Gastroesophageal sphincter (tissue), 4 donors: Measurements from ENCODE around the gene SCRN1. TPM values are rescaled to one million over a fixed set of nuclear protein-coding genes. Genes with fewer than 3 reads are reported as not detected.

Experiments
- ATAC-seq: fragments of 150-250 bp; one replicate; pipeline ENCODE4 v1.9.1; 2016; ENCODE audit warnings: mild to moderate bottlenecking, moderate library complexity
- H3K27ac ChIP-seq, 4 donors: fragments of 200-600 bp; sonication (generic) in 3 of 4; 1 replicate in 3 of 4; 2 replicates in 1 of 4; pipeline ENCODE4 v1.5.1; 2016 to 2019
- H3K27me3 ChIP-seq: fragments of 200-600 bp; sonication (generic); one replicate; pipeline ENCODE4 v1.5.1; 2019
- H3K36me3 ChIP-seq, 2 donors: fragments of 200-600 bp; sonication (generic); one replicate each; pipeline ENCODE4 v1.5.1; 2019; ENCODE audit warnings: control low read depth in 1 of 2
- H3K4me1 ChIP-seq, 3 donors: fragments of 200-600 bp; sonication (generic); 1 replicate in 2 of 3; 2 replicates in 1 of 3; pipeline ENCODE4 v1.5.1; 2016 to 2019; ENCODE audit warnings: control low read depth in 2 of 3
- H3K4me3 ChIP-seq, 2 donors: fragments of 200-600 bp; sonication (generic); one replicate each; pipeline ENCODE4 v1.5.1; 2019; ENCODE audit warnings: mild to moderate bottlenecking in 1 of 2, moderate library complexity in 1 of 2
- H3K9me3 ChIP-seq, 3 donors: fragments of 200-600 bp; sonication (generic); one replicate each; pipeline ENCODE4 v1.5.1; 2017 to 2019; ENCODE audit warnings: control low read depth in 2 of 3
- CTCF ChIP-seq, 4 experiments: fragments of 200-600 bp in 2 of 4; fragments of 450-650 bp in 2 of 4; sonication (generic) in 1 of 4; IDR thresholded peaks; one replicate each; pipeline ENCODE4 v1.5.1; 2017 to 2019; ENCODE audit warnings: antibody characterized with exemption in 4 of 4, mild to moderate bottlenecking in 2 of 4, moderate library complexity in 2 of 4
- EP300 ChIP-seq: sonication (generic); formaldehyde crosslinking; IDR thresholded peaks from one replicate; pipeline ENCODE4 v1.6.1; 2017; ENCODE audit warnings: antibody characterized with exemption, mild to moderate bottlenecking
- POLR2A ChIP-seq, 2 donors: fragments of 450-650 bp; IDR thresholded peaks; one replicate each; pipeline ENCODE4 v1.6.1; 2017; ENCODE audit warnings: antibody characterized with exemption in 2 of 2, mild to moderate bottlenecking in 2 of 2, moderate library complexity in 1 of 2
- POLR2AphosphoS5 ChIP-seq: sonication (generic); formaldehyde crosslinking; IDR thresholded peaks from one replicate; pipeline ENCODE4 v1.6.1; 2017; ENCODE audit warnings: antibody characterized with exemption
- WGBS, 2 donors: methylation state at CpG; one replicate each; pipeline ENCODE4 v1.1.5; 2018; ENCODE audit warnings: low coverage in 1 of 2; 5-methylcytosine and 5-hydroxymethylcytosine counted together
- total RNA-seq, 4 donors: library from RNA; depleted of rRNA; stranded (reverse); fragments of >200 nt; gene quantifications; one replicate each; pipeline ENCODE4 v1.1.0, GENCODE V29; 2016

Gene SCRN1
- total RNA-seq, 4 donors from 2014 or later, result 103 to 121 (median 112) TPM

GRCh38 chr7:30027740-30028215 lies 38.2 kb upstream of the SCRN1 start:
- no peak for ATAC-seq
- H3K27me3 ChIP-seq, result no peaks in the 10 kb centered on the region
- TF ChIP-seq CTCF (IDR thresholded peaks at IDR 0.05) (no peak), POLR2A (IDR thresholded peaks at IDR 0.05) (no peak), EP300 (no peak), POLR2AphosphoS5 (no peak)
- H3K9me3 ChIP-seq, result no peaks in the 10 kb centered on the region
- WGBS, 2 donors, result 3 to 7% methylated on average over 3 to 9 of the region's 9 CpGs
- peak overlapping the region; percentile 81 to 96 for H3K4me3 ChIP-seq
- H3K27ac ChIP-seq, result peak overlapping the region; percentile 83 to 96 (median 92)
- H3K36me3 ChIP-seq, result no peaks in the 10 kb centered on the region
- peaks cover 15 to 67% (median 23%) of the 10 kb centered on the region in 3 donors for H3K4me1 ChIP-seq

- WGBS, 2 donors, result 0 to 3% methylated on average over 9 to 10 of the region's 10 CpGs
Measured at GRCh38 chr7:30027065-30027456, 37.5 kb upstream of the SCRN1 start.

GRCh38 chr7:30026229-30027064 lies 36.8 kb upstream of the SCRN1 start, which contains the start of gene FKBP14:
Gene FKBP14 (minus strand): TSS chr7:30026702. CDS start chr7:30026508, 194 bp downstream.
- TF ChIP-seq CTCF (IDR thresholded peaks at IDR 0.05) (no peak), POLR2AphosphoS5 (peak; percentile 65), POLR2A (IDR thresholded peaks at IDR 0.05) (peak in 1 of 2 donors; percentile 16)
- H3K27ac ChIP-seq, result peak within 1 kb of the TSS; percentile 83 to 96 (median 92)
- H3K4me1 ChIP-seq, result peaks cover 15 to 57% (median 23%) of the 10 kb centered on the region in 3 donors
- 0 to 1% methylated on average over 16 to 26 of the region's 35 CpGs for WGBS, 2 donors
- peak; percentile 98 for ATAC-seq
- H3K27me3 ChIP-seq, result no peaks in the 10 kb centered on the region
- no peaks in the 10 kb centered on the region for H3K9me3 ChIP-seq
- H3K4me3 ChIP-seq, result peak within 1 kb of the TSS; percentile 81 to 96
- no peaks in the 10 kb centered on the region for H3K36me3 ChIP-seq

More at GRCh38 chr7:30027065-30027456, 37.5 kb upstream of the SCRN1 start:
- Histone ChIP-seq H3K4me3 (peak overlapping the region; percentile 81 to 96), H3K4me1 (peaks cover 15 to 60% (median 23%) of the 10 kb centered on the region in 3 donors), H3K27me3 (no peaks in the 10 kb centered on the region), H3K36me3 (no peaks in the 10 kb centered on the region), H3K27ac (peak overlapping the region; percentile 83 to 96 (median 92)), H3K9me3 (no peaks in the 10 kb centered on the region)
- TF ChIP-seq POLR2AphosphoS5 (no peak), POLR2A (IDR thresholded peaks at IDR 0.05) (no peak), CTCF (IDR thresholded peaks at IDR 0.05) (no peak), EP300 (no peak)
- peak; percentile 3 for ATAC-seq

- TF ChIP-seq CTCF (IDR thresholded peaks at IDR 0.05) (no peak), POLR2AphosphoS5 (no peak), EP300 (no peak), POLR2A (IDR thresholded peaks at IDR 0.05) (no peak)
- H3K36me3 ChIP-seq, result no peaks in the 10 kb centered on the region
- no peak overlapping the region for H3K4me3 ChIP-seq
- no peak overlapping the region for H3K27ac ChIP-seq
- peaks cover 7 to 41% (median 18%) of the 10 kb centered on the region in 3 donors for H3K4me1 ChIP-seq
- no peaks in the 10 kb centered on the region for H3K9me3 ChIP-seq
- 93 to 98% methylated on average over 4 to 6 of the region's 6 CpGs for WGBS, 2 donors
- ATAC-seq, result no peak
- no peaks in the 10 kb centered on the region for H3K27me3 ChIP-seq
Measured at GRCh38 chr7:30023524-30023923, 33.9 kb upstream of the SCRN1 start.

- Histone ChIP-seq H3K27me3 (no peaks in the 10 kb centered on the region), H3K4me1 (peaks cover 7 to 41% (median 18%) of the 10 kb centered on the region in 3 donors), H3K9me3 (no peaks in the 10 kb centered on the region), H3K36me3 (peaks cover 0 to 4% of the 10 kb centered on the region in 2 donors), H3K4me3 (no peak overlapping the region), H3K27ac (no peak overlapping the region)
- TF ChIP-seq EP300, result no peak
- no peak for TF ChIP-seq POLR2A (IDR thresholded peaks at IDR 0.05)
- no peak for TF ChIP-seq POLR2AphosphoS5
- no peak for TF ChIP-seq CTCF (IDR thresholded peaks at IDR 0.05)
- ATAC-seq, result no peak
Measured at GRCh38 chr7:30022991-30023390, 33.4 kb upstream of the SCRN1 start.
